Fibroblast of lung (primary cell): ENCODE data around the gene IL20. TPM values are rescaled to one million over a fixed set of nuclear protein-coding genes. Genes with fewer than 3 reads are reported as not detected.

ENCODE experiments used
- DNase-seq, 2 donors: peaks; one replicate each; pipeline versions ENCODE4 v3.0.0 to v3.0.0-alpha.2; 2010; ENCODE audit warnings: low read depth in 2 of 2
- H2AFZ ChIP-seq: 2 replicates; pipeline ENCODE4 v1.5.1; 2012; ENCODE audit warnings: low read length, control low read depth, inconsistent platforms
- H3K27ac ChIP-seq: 2 replicates; pipeline ENCODE4 v1.5.1; 2011; ENCODE audit warnings: low read length, control low read depth; ENCODE audit not compliant: insufficient read depth
- H3K27me3 ChIP-seq: 2 replicates; pipeline ENCODE4 v1.5.1; 2011; ENCODE audit warnings: mild to moderate bottlenecking, low read length; ENCODE audit not compliant: control insufficient read depth, insufficient read depth
- H3K36me3 ChIP-seq: 2 replicates; pipeline ENCODE4 v1.5.1; 2011; ENCODE audit warnings: low read length; ENCODE audit not compliant: control insufficient read depth, insufficient read depth
- H3K4me1 ChIP-seq: 2 replicates; pipeline ENCODE4 v1.5.1; 2011; ENCODE audit warnings: low read length; ENCODE audit not compliant: control insufficient read depth, insufficient read depth; ENCODE audit errors: extremely low read depth
- H3K4me2 ChIP-seq: 2 replicates; pipeline ENCODE4 v1.5.1; 2011; ENCODE audit warnings: low read length, control low read depth; ENCODE audit not compliant: insufficient read depth; ENCODE audit errors: extremely low read depth
- H3K4me3 ChIP-seq, 4 experiments: fragments of 200-600 bp in 1 of 4; sonication (generic) in 1 of 4; replicated peaks in 1 of 4; 2 replicates each; pipeline ENCODE4 v1.5.1; 2011 to 2016; ENCODE audit warnings: low read length in 4 of 4, low read depth in 3 of 4, mild to moderate bottlenecking in 3 of 4, control low read depth in 2 of 4, inconsistent platforms in 1 of 4, mixed read lengths in 1 of 4; ENCODE audit not compliant: insufficient read depth in 1 of 4; ENCODE audit errors: control extremely low read depth in 1 of 4
- H3K79me2 ChIP-seq: 2 replicates; pipeline ENCODE4 v1.5.1; 2012; ENCODE audit warnings: mild to moderate bottlenecking, low read length, inconsistent platforms; ENCODE audit not compliant: control insufficient read depth, insufficient read depth
- H3K9ac ChIP-seq: 2 replicates; pipeline ENCODE4 v1.5.1; 2011; ENCODE audit warnings: mild to moderate bottlenecking, low read length, control low read depth; ENCODE audit not compliant: insufficient read depth
- H3K9me3 ChIP-seq: 2 replicates; pipeline ENCODE4 v1.5.1; 2012; ENCODE audit warnings: low read depth, low read length; ENCODE audit not compliant: control insufficient read depth, insufficient read depth
- H4K20me1 ChIP-seq: 2 replicates; pipeline ENCODE4 v1.5.1; 2011; ENCODE audit warnings: low read length; ENCODE audit not compliant: control insufficient read depth, insufficient read depth; ENCODE audit errors: extremely low read depth
- EZH2 ChIP-seq: IDR thresholded peaks from 2 replicates; pipeline ENCODE4 v1.5.1; 2012; ENCODE audit warnings: low read length, control low read depth, mild to moderate bottlenecking; ENCODE audit errors: missing control alignments
- polyA plus RNA-seq, 2 donors: library from polyadenylated mRNA; depleted of rRNA in 1 of 2; stranded (reverse) in 1 of 2; unstranded in 1 of 2; fragments of >200 nt; gene quantifications; 2 replicates each; pipeline ENCODE4 v1.2.1, GENCODE V29; 2011 to 2012; ENCODE audit warnings: missing spikeins in 1 of 2
- total RNA-seq: library from RNA; depleted of rRNA; stranded (reverse); fragments of >200 nt; gene quantifications from 2 replicates; pipeline ENCODE4 v1.2.1, GENCODE V29; 2014
- TF ChIP-seq, protein P1 (sequence below), 2 donors: IDR thresholded peaks in 1 of 2; conservative IDR thresholded peaks in 1 of 2; 1 replicate in 1 of 2; 2 replicates in 1 of 2; pipeline ENCODE4 v1.5.1; 2011 to 2012; ENCODE audit warnings: low read length in 2 of 2, control low read depth in 1 of 2, inconsistent platforms in 1 of 2, low read depth in 1 of 2, mild to moderate bottlenecking in 1 of 2

The IL20 gene
- total and polyA plus RNA-seq, 2 donors (not counting 1 experiment from before 2014, with no cell fraction given) = not detected

DNA sequence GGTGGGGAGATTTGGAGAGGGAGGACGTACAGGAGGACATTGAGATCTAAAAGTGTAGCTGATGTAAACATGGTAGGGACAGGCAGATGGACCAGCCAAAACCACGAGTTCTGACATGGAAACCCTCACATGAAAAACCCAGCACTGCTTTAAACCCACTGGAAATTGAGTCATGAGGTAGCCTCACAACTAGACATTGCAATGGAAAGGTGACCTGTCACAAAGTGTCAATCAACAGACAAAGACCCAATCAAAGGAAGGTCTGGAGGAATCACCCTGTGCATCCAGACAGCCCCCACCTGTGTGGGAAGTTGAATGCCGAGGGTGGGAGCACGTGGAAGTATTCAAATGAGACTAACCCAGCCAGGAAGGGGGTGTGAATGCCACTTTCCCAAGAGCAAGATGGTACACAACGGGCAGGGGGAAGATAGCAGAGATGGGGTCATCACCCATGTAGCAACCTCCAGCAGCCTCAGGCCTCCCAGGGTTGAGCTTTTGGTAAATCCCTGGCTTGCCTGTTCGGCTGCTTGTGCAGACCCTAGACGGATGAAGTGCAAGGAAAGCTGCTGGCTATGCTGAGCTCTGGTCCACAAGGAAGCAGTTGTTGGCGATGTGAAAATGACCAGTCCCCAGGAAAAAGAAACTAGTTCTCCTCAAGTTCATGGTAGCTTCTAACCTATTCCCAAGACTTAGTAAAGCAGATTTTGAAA lies 50.7 kb downstream of the IL20 start:
- Histone ChIP-seq H3K36me3 (no peaks in the 10 kb centered on the region), H3K79me2 (no peaks in the 10 kb centered on the region), H3K9ac (no peak overlapping the region), H3K4me1 (no peaks in the 10 kb centered on the region), H3K27ac (no peak overlapping the region), H3K9me3 (no peaks in the 10 kb centered on the region), H2AFZ (no peak overlapping the region), H4K20me1 (no peaks in the 10 kb centered on the region), H3K4me3 (no peak overlapping the region), H3K4me2 (no peak overlapping the region), H3K27me3 (peaks cover 11% of the 10 kb centered on the region)
- DNase-seq = no peak
- TF ChIP-seq EZH2 = no peak
- TF ChIP-seq, protein P1, sequence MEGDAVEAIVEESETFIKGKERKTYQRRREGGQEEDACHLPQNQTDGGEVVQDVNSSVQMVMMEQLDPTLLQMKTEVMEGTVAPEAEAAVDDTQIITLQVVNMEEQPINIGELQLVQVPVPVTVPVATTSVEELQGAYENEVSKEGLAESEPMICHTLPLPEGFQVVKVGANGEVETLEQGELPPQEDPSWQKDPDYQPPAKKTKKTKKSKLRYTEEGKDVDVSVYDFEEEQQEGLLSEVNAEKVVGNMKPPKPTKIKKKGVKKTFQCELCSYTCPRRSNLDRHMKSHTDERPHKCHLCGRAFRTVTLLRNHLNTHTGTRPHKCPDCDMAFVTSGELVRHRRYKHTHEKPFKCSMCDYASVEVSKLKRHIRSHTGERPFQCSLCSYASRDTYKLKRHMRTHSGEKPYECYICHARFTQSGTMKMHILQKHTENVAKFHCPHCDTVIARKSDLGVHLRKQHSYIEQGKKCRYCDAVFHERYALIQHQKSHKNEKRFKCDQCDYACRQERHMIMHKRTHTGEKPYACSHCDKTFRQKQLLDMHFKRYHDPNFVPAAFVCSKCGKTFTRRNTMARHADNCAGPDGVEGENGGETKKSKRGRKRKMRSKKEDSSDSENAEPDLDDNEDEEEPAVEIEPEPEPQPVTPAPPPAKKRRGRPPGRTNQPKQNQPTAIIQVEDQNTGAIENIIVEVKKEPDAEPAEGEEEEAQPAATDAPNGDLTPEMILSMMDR (conservative IDR thresholded peaks at IDR 0.05 in 1 of 2, IDR thresholded peaks at IDR 0.05 in 1 of 2; ENCODE audit: low read depth in 1 of 2, low read length in 2 of 2) = no peak

DNA sequence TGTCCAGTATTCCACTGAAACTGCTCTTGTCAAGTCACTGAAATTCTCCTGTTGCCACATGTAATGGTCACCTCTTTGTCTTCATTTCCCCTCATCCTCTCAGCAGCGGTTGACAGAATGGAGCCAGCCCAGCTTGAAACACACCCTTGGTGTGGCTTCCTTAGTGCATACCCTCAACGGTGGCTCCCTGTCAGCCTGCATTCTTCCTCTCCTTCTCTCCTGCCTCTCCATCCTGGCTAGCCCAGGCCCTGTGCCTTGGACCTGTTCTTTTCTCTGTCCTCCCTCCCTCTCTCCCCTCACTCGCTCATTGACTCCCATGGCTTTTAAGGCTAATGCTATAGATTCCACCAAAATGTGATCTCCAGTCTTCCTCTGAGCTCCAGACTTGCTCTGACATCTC lies 52.7 kb downstream of the IL20 start:
- Histone ChIP-seq H3K4me2 (no peak overlapping the region), H3K9ac (no peak overlapping the region), H4K20me1 (no peaks in the 10 kb centered on the region), H3K27ac (no peak overlapping the region), H3K36me3 (no peaks in the 10 kb centered on the region), H3K4me3 (no peak overlapping the region), H2AFZ (no peak overlapping the region), H3K9me3 (no peaks in the 10 kb centered on the region), H3K27me3 (peaks cover 11% of the 10 kb centered on the region), H3K79me2 (no peaks in the 10 kb centered on the region), H3K4me1 (no peaks in the 10 kb centered on the region)
- TF ChIP-seq, protein P1 (conservative IDR thresholded peaks at IDR 0.05 in 1 of 2, IDR thresholded peaks at IDR 0.05 in 1 of 2; ENCODE audit: low read depth in 1 of 2, low read length in 2 of 2) = no peak
- no peak for TF ChIP-seq EZH2
- no peak for DNase-seq

Other genes with a start within 250 kb of the IL20 start
- gene DYRK3, start 230.1 kb upstream of the IL20 start, total RNA-seq = 28.5 and 38.5 TPM in 2 replicates
- 9.3 and 10.2 TPM in 2 replicates for gene DYRK3, start 230.1 kb upstream of the IL20 start, polyA plus RNA-seq
- gene MAPKAPK2, start 180.7 kb upstream of the IL20 start, total RNA-seq = 31.3 and 51.9 TPM in 2 replicates
- gene MAPKAPK2, start 180.7 kb upstream of the IL20 start, polyA plus RNA-seq = 74.4 and 85.7 TPM in 2 replicates
- gene IL19, start 94.8 kb upstream of the IL20 start, total RNA-seq = not detected in 2 replicates
- gene IL19, start 94.8 kb upstream of the IL20 start, polyA plus RNA-seq = not detected in 2 replicates
- not detected in 2 replicates for gene IL10, start 93.1 kb upstream of the IL20 start, total RNA-seq
- gene IL10, start 93.1 kb upstream of the IL20 start, polyA plus RNA-seq = not detected in 2 replicates
- gene IL24, start 31.8 kb downstream of the IL20 start, total RNA-seq = 0.17 TPM in 1 of 2 replicates, not detected in the other
- gene IL24, start 31.8 kb downstream of the IL20 start, polyA plus RNA-seq = 0.54 TPM in 1 of 2 replicates, not detected in the other
- gene FCMR, start 56.3 kb downstream of the IL20 start, total RNA-seq = 0.26 and 0.33 TPM in 2 replicates
- 1.5 and 4.3 TPM in 2 replicates for gene FCMR, start 56.3 kb downstream of the IL20 start, polyA plus RNA-seq
- not detected in 2 replicates for gene PIGR, start 80.8 kb downstream of the IL20 start, total RNA-seq
- gene PIGR, start 80.8 kb downstream of the IL20 start, polyA plus RNA-seq = not detected in 2 replicates
- not detected in 2 replicates for gene FCAMR, start 104.8 kb downstream of the IL20 start, total RNA-seq
- not detected in 2 replicates for gene FCAMR, start 104.8 kb downstream of the IL20 start, polyA plus RNA-seq
- not detected in 2 replicates for gene C1orf116, start 167.1 kb downstream of the IL20 start, total RNA-seq
- 0.01 and 0.06 TPM in 2 replicates for gene C1orf116, start 167.1 kb downstream of the IL20 start, polyA plus RNA-seq
- 5.6 and 6.2 TPM in 2 replicates for gene YOD1, start 185.6 kb downstream of the IL20 start, total RNA-seq
- 2.5 and 3.0 TPM in 2 replicates for gene YOD1, start 185.6 kb downstream of the IL20 start, polyA plus RNA-seq
- gene PFKFB2, start 187.7 kb downstream of the IL20 start, total RNA-seq = 6.2 and 7.6 TPM in 2 replicates
- gene PFKFB2, start 187.7 kb downstream of the IL20 start, polyA plus RNA-seq = 1.5 and 3.2 TPM in 2 replicates
- gene C4BPB, start 223.2 kb downstream of the IL20 start, total RNA-seq = not detected in 2 replicates
- not detected in 2 replicates for gene C4BPB, start 223.2 kb downstream of the IL20 start, polyA plus RNA-seq
- gene C4BPA, start 238.6 kb downstream of the IL20 start, total RNA-seq = not detected in 2 replicates
- not detected in 2 replicates for gene C4BPA, start 238.6 kb downstream of the IL20 start, polyA plus RNA-seq